GM23338 (cell line): ENCODE measurements around the gene VTCN1.

Experiments used
- EZH2 ChIP-seq: fragments of 200-600 bp; sonication (generic); IDR thresholded peaks from one replicate; pipeline ENCODE4 v1.8.0; 2017; ENCODE audit warnings: antibody characterized with exemption, mild to moderate bottlenecking, low read depth; ENCODE audit not compliant: unreplicated experiment
- EZH2phosphoT487 ChIP-seq: fragments of 200-600 bp; sonication (generic); IDR thresholded peaks from one replicate; pipeline ENCODE4 v1.8.1; 2018; ENCODE audit warnings: antibody characterized with exemption; ENCODE audit not compliant: unreplicated experiment
- JUNB ChIP-seq: IDR thresholded peaks from one replicate; pipeline ENCODE4 v1.6.1; 2016; ENCODE audit warnings: antibody characterized with exemption; ENCODE audit not compliant: unreplicated experiment
- NANOG ChIP-seq: IDR thresholded peaks from 2 replicates; pipeline ENCODE4 v1.6.1; 2016; ENCODE audit warnings: antibody characterized with exemption, borderline replicate concordance
- POLR2AphosphoS5 ChIP-seq: IDR thresholded peaks from 2 replicates; pipeline ENCODE4 v1.6.1; 2016; ENCODE audit warnings: antibody characterized with exemption, low read depth
- TF ChIP-seq, protein P1 (sequence below), 2 experiments: fragments of 200-600 bp in 1 of 2; sonication (generic) in 1 of 2; conservative IDR thresholded peaks; 2 replicates each; pipeline versions ENCODE4 v1.5.1 to v1.6.1; 2016 to 2017; ENCODE audit warnings: antibody characterized with exemption in 2 of 2, low read depth in 2 of 2, mild to moderate bottlenecking in 2 of 2, moderate library complexity in 1 of 2
- TF ChIP-seq, protein P2 (sequence below): IDR thresholded peaks from 2 replicates; pipeline ENCODE4 v1.6.1; 2016; ENCODE audit warnings: antibody characterized with exemption

DNA sequence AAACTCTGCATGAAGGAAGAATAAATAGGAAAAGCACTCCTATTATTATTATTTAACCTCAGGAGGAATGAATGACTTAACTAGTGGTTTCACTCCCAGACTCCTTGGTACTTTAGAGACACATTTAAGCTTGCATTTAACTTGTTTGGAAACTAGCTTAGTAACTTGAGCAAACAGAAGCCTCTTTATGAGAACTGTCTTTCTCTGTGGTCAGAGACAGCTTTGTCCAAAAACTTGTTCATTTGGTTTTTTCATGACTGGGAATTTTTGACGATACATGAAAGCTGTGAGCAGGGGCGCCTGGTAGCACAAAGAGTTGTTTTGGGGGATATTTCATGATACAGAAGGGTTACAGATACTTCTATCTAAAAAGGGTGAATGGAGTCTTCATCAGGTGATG lies 33.6 kb upstream of the VTCN1 start:
- TF ChIP-seq, protein P1, sequence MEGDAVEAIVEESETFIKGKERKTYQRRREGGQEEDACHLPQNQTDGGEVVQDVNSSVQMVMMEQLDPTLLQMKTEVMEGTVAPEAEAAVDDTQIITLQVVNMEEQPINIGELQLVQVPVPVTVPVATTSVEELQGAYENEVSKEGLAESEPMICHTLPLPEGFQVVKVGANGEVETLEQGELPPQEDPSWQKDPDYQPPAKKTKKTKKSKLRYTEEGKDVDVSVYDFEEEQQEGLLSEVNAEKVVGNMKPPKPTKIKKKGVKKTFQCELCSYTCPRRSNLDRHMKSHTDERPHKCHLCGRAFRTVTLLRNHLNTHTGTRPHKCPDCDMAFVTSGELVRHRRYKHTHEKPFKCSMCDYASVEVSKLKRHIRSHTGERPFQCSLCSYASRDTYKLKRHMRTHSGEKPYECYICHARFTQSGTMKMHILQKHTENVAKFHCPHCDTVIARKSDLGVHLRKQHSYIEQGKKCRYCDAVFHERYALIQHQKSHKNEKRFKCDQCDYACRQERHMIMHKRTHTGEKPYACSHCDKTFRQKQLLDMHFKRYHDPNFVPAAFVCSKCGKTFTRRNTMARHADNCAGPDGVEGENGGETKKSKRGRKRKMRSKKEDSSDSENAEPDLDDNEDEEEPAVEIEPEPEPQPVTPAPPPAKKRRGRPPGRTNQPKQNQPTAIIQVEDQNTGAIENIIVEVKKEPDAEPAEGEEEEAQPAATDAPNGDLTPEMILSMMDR (conservative IDR thresholded peaks at IDR 0.05; ENCODE audit: low read depth in 2 of 2) = no peak
- TF ChIP-seq NANOG (no peak), EZH2 (no peak), JUNB (no peak), EZH2phosphoT487 (no peak), POLR2AphosphoS5 (no peak)
- TF ChIP-seq, protein P2, sequence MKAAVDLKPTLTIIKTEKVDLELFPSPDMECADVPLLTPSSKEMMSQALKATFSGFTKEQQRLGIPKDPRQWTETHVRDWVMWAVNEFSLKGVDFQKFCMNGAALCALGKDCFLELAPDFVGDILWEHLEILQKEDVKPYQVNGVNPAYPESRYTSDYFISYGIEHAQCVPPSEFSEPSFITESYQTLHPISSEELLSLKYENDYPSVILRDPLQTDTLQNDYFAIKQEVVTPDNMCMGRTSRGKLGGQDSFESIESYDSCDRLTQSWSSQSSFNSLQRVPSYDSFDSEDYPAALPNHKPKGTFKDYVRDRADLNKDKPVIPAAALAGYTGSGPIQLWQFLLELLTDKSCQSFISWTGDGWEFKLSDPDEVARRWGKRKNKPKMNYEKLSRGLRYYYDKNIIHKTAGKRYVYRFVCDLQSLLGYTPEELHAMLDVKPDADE = no peak
